AG09319 (cell line): ENCODE results near the gene FREM3.
"Not testable (repeated sequence)": the region's sequence is repeated elsewhere in the genome, so short reads cannot be mapped to it uniquely, and the experiment has no call there.

ENCODE experiments used
- DNase-seq: peaks from one replicate; pipeline ENCODE4 v3.0.0-alpha.2; 2010; ENCODE audit warnings: low read depth; ENCODE audit errors: extremely low read depth
- CTCF ChIP-seq: IDR thresholded peaks from 2 replicates; pipeline ENCODE4 v1.5.1; 2011; ENCODE audit warnings: low read depth, mild to moderate bottlenecking, inconsistent platforms, low read length, moderate library complexity

Gene FREM3

GRCh38 chr4:143554728-143555597 lies 145.5 kb downstream of the FREM3 start:
- TF ChIP-seq CTCF = no peak
- no peak for DNase-seq

- no peak for DNase-seq
- TF ChIP-seq CTCF = no peak
Measured at GRCh38 chr4:143549928-143550327, 150.5 kb downstream of the FREM3 start.

- DNase-seq = no peak
- TF ChIP-seq CTCF = no peak
Measured at GRCh38 chr4:143539670-143540023, 160.8 kb downstream of the FREM3 start.

- DNase-seq = no peak
- no peak for TF ChIP-seq CTCF
Measured at GRCh38 chr4:143538979-143539669, 161.4 kb downstream of the FREM3 start.

GRCh38 chr4:143531788-143532491 lies 168.5 kb downstream of the FREM3 start:
- no peak for TF ChIP-seq CTCF
- DNase-seq = no peak

- no peak for DNase-seq
- TF ChIP-seq CTCF = peak; percentile 34
Measured at GRCh38 chr4:143531380-143531779, 169.1 kb downstream of the FREM3 start.

GRCh38 chr4:143528046-143528445 lies 172.4 kb downstream of the FREM3 start:
- not testable (repeated sequence) for DNase-seq
